Stimulated activated CD8-positive, alpha-beta memory T cell treated with anti-CD3 and anti-CD28 coated beads, Interleukin-4, amount 100 ng/mL, for 48 hours (primary cell): ENCODE results near the gene UBE2I.
A peak's percentile ranks its signal among the peaks of the same experiment; 100 is the strongest.
"Not testable (repeated sequence)": the region's sequence is repeated elsewhere in the genome, so short reads cannot be mapped to it uniquely, and the experiment has no call there.

Source experiments
- DNase-seq: peaks from one replicate; pipeline ENCODE4 v3.0.0-alpha.2; 2020

Gene UBE2I

GRCh38 chr16:1308977-1309885 is at the start of gene UBE2I:
UBE2I (plus strand) TSS chr16:1309636; CDS start chr16:1314031, 4,395 bp downstream.
- peak; percentile 99 for DNase-seq

- DNase-seq: no peak
Observed at GRCh38 chr16:1259760-1260068, 49.7 kb upstream of the UBE2I start.

- no peak for DNase-seq
Observed at GRCh38 chr16:1260101-1260680, 49.2 kb upstream of the UBE2I start.

- DNase-seq: no peak
Observed at GRCh38 chr16:1261131-1261892, 48.1 kb upstream of the UBE2I start.

GRCh38 chr16:1262210-1262845 is 47.1 kb upstream of the UBE2I start:
- DNase-seq: no peak

- DNase-seq: no peak
Observed at GRCh38 chr16:1262846-1263221, 46.6 kb upstream of the UBE2I start.

- DNase-seq: no peak
Observed at GRCh38 chr16:1263591-1264344, 45.7 kb upstream of the UBE2I start.

- DNase-seq: no peak
Observed at GRCh38 chr16:1264345-1265089, 44.9 kb upstream of the UBE2I start.

- no peak for DNase-seq
Observed at GRCh38 chr16:1265090-1265630, 44.3 kb upstream of the UBE2I start.

GRCh38 chr16:1265826-1266225 is 43.6 kb upstream of the UBE2I start:
- DNase-seq: no peak

GRCh38 chr16:1269418-1269817 is 40.0 kb upstream of the UBE2I start:
- DNase-seq: not testable (repeated sequence)

- no peak for DNase-seq
Observed at GRCh38 chr16:1271380-1271723, 38.1 kb upstream of the UBE2I start.

GRCh38 chr16:1271724-1272413 is 37.6 kb upstream of the UBE2I start:
- DNase-seq: not testable (repeated sequence)

GRCh38 chr16:1272453-1273198 is 36.8 kb upstream of the UBE2I start:
- no peak for DNase-seq

- DNase-seq: no peak
Observed at GRCh38 chr16:1273816-1274215, 35.6 kb upstream of the UBE2I start.

GRCh38 chr16:1274767-1275166 is 34.7 kb upstream of the UBE2I start:
- DNase-seq: no peak

- DNase-seq: no peak
Observed at GRCh38 chr16:1275791-1276579, 33.5 kb upstream of the UBE2I start.

- DNase-seq: no peak
Observed at GRCh38 chr16:1276580-1276878, 32.9 kb upstream of the UBE2I start.

- DNase-seq: no peak
Observed at GRCh38 chr16:1277151-1277598, 32.3 kb upstream of the UBE2I start.
